Keratinocyte (primary cell): ENCODE measurements around the gene RUSC2.

ENCODE experiments used
- CTCF ChIP-seq, 3 experiments: IDR thresholded peaks in 1 of 3; conservative IDR thresholded peaks in 1 of 3; optimal IDR thresholded peaks in 1 of 3; 2 replicates in 2 of 3; 3 replicates in 1 of 3; pipeline versions ENCODE3 to v1.5.1; 2011; ENCODE audit warnings: low read length in 3 of 3, mild to moderate bottlenecking in 3 of 3, moderate library complexity in 2 of 3, control low read depth in 1 of 3, inconsistent platforms in 1 of 3; ENCODE audit not compliant: insufficient read depth in 2 of 3; ENCODE audit errors: extremely low read depth in 1 of 3
- EZH2 ChIP-seq: IDR thresholded peaks from one replicate; pipeline ENCODE4 v1.6.1; 2012; ENCODE audit warnings: inconsistent platforms, mild to moderate bottlenecking, low read length, moderate library complexity

GRCh38 chr9:35529161-35529823 is 39.4 kb downstream of the RUSC2 start:
- TF ChIP-seq CTCF (optimal IDR thresholded peaks at IDR 0.05 in 1 of 3, IDR thresholded peaks at IDR 0.05 in 1 of 3, conservative IDR thresholded peaks at IDR 0.05 in 1 of 3; ENCODE audit: extremely low read depth in 1 of 3, insufficient read depth in 2 of 3, low read length in 3 of 3) (no peak), EZH2 (no peak)
